Muscle layer of duodenum (tissue), 2 donors: ENCODE measurements around the gene HK1.
"Not testable (repeated sequence)": the region's sequence is repeated elsewhere in the genome, so short reads cannot be mapped to it uniquely, and the experiment has no call there.

Source experiments
- H3K27ac ChIP-seq: one replicate; pipeline ENCODE4 v1.7.0; 2013; ENCODE audit warnings: mild to moderate bottlenecking, low read length
- H3K27me3 ChIP-seq: one replicate; pipeline ENCODE4 v1.7.0; 2013; ENCODE audit warnings: low read depth, mild to moderate bottlenecking, control low read depth, low read length
- H3K36me3 ChIP-seq, 2 donors: one replicate each; pipeline ENCODE4 v1.7.0; 2013; ENCODE audit warnings: low read length in 2 of 2, control low read depth in 1 of 2, mild to moderate bottlenecking in 1 of 2; ENCODE audit not compliant: insufficient read depth in 2 of 2, control insufficient read depth in 1 of 2
- H3K4me1 ChIP-seq, 2 donors: one replicate each; pipeline ENCODE4 v1.7.0; 2013; ENCODE audit warnings: low read length in 2 of 2, mild to moderate bottlenecking in 2 of 2, control low read depth in 1 of 2, moderate library complexity in 1 of 2; ENCODE audit not compliant: insufficient read depth in 2 of 2, control insufficient read depth in 1 of 2
- H3K4me3 ChIP-seq, 2 donors: one replicate each; pipeline ENCODE4 v1.7.0; 2013; ENCODE audit warnings: low read length in 2 of 2, low read depth in 1 of 2, mild to moderate bottlenecking in 1 of 2
- H3K9me3 ChIP-seq, 2 donors: one replicate each; pipeline ENCODE4 v1.7.0; 2013; ENCODE audit warnings: low read length in 2 of 2, control low read depth in 1 of 2, mild to moderate bottlenecking in 1 of 2; ENCODE audit not compliant: control insufficient read depth in 1 of 2
- donor health status: healthy.

HK1 gene

DNA sequence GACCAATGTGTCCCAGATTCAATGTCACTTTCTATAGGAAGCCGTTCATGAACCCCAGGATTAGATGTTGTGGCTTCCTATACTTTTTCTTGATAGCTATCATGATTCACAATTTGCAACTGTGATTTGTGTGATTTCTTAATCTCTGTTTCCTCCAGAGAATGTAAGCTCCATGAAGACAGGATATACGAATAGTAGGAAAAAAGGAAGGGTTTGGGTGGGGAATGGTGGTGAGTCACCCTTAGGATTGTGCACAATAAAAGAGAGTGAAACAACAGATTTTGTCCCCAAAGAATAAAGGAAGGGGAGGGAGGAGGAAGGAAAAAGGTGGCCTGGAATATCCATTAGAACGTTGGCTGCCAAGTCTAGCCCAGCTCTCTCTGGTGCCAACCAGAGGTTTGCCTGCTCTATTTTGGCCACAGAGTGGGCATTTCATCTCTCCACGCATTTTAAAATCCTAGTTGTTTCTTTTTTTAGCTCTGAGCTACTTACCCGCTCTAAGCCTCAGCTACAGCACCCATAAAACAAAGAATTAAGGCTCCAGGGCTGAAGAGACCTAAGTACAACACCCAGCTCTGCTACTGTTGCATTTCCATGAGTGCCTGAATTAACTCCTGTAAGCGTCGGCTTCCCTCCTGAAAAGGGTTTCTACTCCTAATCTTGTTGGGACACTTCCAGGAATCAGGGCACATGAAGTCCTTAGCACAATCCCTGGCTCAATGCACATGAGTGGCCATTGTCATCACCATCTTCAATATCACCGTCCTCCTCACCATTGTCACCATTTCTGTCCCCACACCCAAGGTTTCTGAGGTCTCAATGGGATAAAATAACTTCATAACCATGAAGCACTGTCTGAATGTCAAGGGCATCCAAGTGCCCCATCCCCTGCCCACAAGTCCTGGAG lies 3.5 kb downstream of the HK1 start:
- H3K4me1 ChIP-seq: no peaks in the 10 kb centered on the region
- no peaks in the 10 kb centered on the region for H3K36me3 ChIP-seq
- no peaks in the 10 kb centered on the region for H3K9me3 ChIP-seq
- no peaks in the 10 kb centered on the region for H3K27me3 ChIP-seq
- no peak overlapping the region for H3K4me3 ChIP-seq
- H3K27ac ChIP-seq: no peak overlapping the region

DNA sequence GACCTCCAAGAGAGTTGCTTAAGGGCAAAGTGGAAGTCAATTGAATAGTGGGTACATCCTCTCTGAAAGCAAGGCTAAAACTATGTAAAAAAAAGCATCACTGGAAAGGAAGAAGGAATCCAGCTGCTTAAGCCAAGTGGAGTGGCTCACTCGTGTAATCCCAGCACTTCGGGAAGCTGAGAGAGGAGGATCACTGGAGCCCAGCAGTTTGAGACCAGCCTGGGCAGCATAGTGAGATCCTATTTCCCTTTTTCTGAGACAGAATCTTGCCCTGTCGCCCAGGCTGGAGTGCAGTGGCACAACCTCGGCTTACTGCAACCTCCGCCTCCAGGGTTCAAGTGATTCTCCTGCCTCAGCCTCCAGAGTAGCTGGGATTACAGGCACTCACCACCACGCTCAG lies 6.1 kb downstream of the HK1 start:
- H3K27me3 ChIP-seq, H3K9me3 ChIP-seq, H3K36me3 ChIP-seq, H3K4me1 ChIP-seq, H3K27ac ChIP-seq, H3K4me3 ChIP-seq: not testable (repeated sequence)

DNA sequence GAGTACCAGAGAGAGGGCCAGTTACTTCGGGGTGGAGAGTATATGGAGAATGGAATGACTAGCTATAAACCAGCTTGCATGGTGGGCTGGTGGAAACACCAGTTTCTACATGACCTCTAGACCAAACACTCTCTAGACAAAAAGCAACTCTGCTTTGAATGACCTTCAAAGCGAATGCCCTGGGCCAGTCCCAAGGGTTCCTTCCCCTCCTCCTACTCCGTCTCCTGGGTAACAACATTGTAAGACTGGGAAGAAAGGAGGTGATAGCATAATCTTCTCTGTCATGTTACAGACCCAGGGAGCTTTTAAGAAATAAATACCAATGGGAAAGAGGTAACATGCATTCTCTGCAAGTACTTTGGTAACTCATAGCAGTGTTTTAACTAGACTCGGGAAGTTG lies 7.4 kb downstream of the HK1 start:
- Histone ChIP-seq H3K9me3 (no peaks in the 10 kb centered on the region), H3K4me1 (no peaks in the 10 kb centered on the region), H3K36me3 (no peaks in the 10 kb centered on the region), H3K4me3 (no peak overlapping the region), H3K27me3 (no peaks in the 10 kb centered on the region), H3K27ac (no peak overlapping the region)

DNA sequence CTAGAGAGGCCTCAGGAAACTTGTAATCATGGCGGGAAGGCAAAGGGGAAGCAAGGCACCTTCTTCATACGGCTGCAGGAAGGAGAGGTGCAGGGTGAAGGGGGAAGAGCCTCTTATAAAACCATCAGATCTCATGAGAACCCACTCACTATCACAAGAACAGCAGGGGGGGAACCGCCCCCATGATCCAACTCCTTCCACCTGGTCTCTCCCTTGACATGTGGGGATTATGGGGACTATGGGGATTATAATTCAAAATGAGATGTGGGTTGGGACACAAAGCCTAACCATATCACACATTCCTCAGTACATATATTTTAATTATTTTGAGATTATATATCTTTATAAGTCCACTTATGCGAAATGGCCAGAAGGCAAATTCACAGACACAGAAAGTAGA lies 8.9 kb downstream of the HK1 start:
- Histone ChIP-seq H3K4me3 (no peak overlapping the region), H3K36me3 (no peaks in the 10 kb centered on the region), H3K4me1 (no peaks in the 10 kb centered on the region), H3K27me3 (no peaks in the 10 kb centered on the region), H3K9me3 (no peaks in the 10 kb centered on the region), H3K27ac (no peak overlapping the region)

DNA sequence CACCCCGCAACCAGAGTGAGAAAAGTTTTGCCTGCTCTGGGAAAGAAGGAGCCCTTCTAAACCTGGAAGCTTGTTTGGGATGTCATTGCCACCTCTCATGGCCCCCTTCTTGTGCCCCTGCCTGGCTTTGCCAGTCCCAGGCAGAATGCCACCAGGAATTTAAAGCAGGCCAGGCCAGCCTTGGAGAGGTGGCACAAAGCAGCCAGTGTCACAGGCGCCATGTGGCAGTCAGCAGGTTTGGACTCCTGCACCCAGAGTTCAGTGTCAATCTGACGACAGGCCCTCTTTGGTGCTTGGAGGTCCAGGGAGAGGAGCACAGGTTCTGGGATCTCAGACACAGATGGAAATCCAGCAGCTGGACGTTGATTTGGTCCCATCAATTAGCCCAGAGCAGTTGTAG lies 12.7 kb downstream of the HK1 start:
- no peak overlapping the region for H3K4me3 ChIP-seq
- no peaks in the 10 kb centered on the region for H3K9me3 ChIP-seq
- no peaks in the 10 kb centered on the region for H3K4me1 ChIP-seq
- H3K27ac ChIP-seq: no peak overlapping the region
- H3K27me3 ChIP-seq: no peaks in the 10 kb centered on the region
- no peaks in the 10 kb centered on the region for H3K36me3 ChIP-seq

DNA sequence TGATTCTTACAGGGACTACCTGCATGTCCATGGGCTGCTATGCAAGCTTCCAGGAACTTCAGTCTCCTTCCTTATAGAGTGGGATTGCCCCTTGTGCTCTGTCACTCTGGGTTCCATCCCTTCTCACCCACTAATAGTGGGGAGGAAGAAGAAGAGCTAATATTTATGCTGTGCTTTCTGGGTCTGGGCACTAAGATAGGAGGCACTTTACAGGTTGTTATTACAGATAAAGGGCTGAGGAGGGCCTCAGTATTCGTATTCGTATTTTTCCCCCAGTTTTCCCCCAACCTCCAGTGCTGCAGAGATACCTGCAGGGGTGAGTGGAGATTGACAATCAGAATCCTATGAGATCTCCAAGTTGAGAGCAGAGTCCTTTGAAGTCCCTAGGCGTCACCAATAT lies 14.2 kb downstream of the HK1 start:
- no peak overlapping the region for H3K4me3 ChIP-seq
- H3K9me3 ChIP-seq: no peaks in the 10 kb centered on the region
- H3K4me1 ChIP-seq: no peaks in the 10 kb centered on the region

DNA sequence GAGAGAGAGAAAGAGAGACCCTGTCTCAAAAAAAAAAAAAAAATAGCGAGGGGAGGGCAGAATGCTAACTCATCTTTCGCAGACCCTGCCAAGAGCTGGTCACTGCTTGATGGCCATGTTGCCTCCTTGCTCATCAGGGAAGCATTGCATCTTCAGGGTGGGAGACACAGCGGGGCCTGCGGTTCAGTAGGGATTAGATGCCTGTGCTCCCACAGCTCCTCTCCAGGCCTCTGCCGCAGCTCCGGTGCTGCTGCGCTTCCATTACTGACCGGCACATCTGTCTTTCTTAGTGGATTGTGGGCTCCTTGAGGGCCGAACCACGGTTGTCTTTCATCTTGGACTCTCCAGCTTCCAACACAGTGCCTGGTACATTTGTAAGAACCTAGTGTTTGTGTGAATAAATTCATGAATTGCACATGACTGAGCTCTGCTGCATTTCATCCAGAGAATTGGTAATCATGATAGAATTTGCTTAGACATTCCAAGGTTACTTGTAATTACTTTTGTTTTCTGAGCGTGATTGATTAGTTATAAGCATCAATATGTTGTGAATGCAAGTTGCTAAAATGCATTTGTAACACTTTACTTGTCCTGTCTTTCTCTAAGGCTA lies 16.8 kb downstream of the HK1 start:
- Histone ChIP-seq H3K4me3 (no peak overlapping the region), H3K27ac (no peak overlapping the region), H3K36me3 (no peaks in the 10 kb centered on the region), H3K27me3 (no peaks in the 10 kb centered on the region), H3K4me1 (no peaks in the 10 kb centered on the region), H3K9me3 (no peaks in the 10 kb centered on the region)

More for the DNA sequence above, 14.2 kb downstream of the HK1 start:
- H3K27me3 ChIP-seq: no peaks in the 10 kb centered on the region
- no peaks in the 10 kb centered on the region for H3K36me3 ChIP-seq
- no peak overlapping the region for H3K27ac ChIP-seq

DNA sequence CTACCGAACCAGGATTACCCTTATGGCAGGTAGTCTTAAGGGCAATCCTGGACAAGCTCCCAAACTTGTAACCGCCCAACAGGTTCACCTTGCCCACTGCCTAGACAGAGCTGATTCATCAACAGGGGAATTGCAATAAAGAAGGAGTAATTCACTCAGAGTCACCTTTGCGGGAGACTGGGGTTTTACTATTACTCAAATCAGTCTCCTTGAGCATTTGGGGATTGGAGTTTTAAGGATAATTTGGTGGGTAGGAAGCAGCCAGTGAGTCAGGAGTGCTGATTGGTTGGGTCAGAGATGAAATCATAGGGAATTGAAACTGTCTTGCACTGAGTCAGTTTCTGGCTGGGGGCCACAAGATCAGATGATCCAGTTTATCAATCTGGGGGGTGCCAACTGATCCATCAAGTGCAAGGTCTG lies 25.3 kb downstream of the HK1 start:
- Histone ChIP-seq H3K9me3 (no peaks in the 10 kb centered on the region), H3K27me3 (no peaks in the 10 kb centered on the region), H3K4me3 (no peak overlapping the region), H3K4me1 (no peaks in the 10 kb centered on the region), H3K36me3 (no peaks in the 10 kb centered on the region), H3K27ac (no peak overlapping the region)

DNA sequence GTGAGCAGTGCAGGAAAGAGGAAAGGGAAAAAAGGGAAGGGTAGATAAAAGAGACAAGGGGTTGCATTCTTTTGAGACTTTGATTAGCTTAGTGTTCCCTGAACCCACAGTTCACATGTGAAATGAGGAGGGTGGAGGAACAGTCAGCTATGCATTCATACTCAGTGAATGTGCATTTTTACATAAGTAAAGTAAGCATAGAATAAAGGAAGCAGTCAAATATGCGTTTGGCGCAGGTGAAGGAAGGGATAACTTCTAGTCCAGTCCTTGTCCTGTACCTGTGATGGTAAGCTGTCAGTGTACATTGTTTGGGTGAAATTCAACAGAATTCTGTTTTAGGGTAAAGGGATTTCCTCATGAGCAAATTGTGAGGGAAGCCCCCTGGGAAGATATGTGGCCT lies 28.1 kb downstream of the HK1 start:
- H3K36me3 ChIP-seq: no peaks in the 10 kb centered on the region
- H3K27ac ChIP-seq: no peak overlapping the region
- no peaks in the 10 kb centered on the region for H3K4me1 ChIP-seq
- H3K27me3 ChIP-seq: no peaks in the 10 kb centered on the region
- no peaks in the 10 kb centered on the region for H3K9me3 ChIP-seq
- H3K4me3 ChIP-seq: no peak overlapping the region

DNA sequence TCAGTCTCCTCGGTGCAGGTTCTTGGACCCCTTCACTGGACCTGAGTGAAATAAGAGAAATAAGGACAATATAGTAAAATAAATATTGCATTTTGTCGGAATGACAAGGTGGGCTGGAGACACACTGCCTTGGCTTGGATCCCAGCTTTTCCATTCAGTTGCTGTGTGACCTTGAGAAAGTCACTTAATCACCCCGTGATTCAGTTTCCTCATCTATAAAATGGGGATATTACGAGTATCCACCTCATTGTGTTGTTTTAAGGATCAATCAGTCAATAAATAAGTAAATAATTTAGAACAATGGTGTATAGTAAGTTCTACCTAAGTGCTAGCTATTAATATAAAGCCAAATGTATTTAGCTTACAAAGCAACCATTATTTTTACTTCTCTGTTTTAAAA lies 29.1 kb downstream of the HK1 start:
- Histone ChIP-seq H3K36me3 (no peaks in the 10 kb centered on the region), H3K4me3 (no peak overlapping the region)

DNA sequence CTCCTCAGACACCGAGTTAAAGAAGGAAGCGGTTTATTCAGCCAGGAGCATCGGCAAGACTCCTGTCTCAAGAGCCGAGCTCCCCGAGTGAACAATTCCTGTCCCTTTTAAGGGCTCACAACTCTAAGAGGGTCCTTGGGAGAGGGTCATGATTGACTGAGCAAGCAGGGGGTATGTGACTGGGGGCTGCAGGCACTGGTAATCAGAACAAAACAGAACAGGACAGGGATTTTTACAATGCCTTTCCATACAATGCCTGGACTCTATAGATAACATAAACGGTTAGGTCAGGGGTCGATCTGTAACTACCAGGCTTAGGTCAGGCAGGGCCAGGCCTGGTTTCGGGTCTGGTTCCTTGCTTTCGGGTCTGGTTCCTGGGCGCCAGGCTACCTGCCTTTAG lies 30.0 kb downstream of the HK1 start:
- not testable (repeated sequence) for H3K4me3 ChIP-seq, H3K36me3 ChIP-seq, H3K9me3 ChIP-seq, H3K27me3 ChIP-seq, H3K27ac ChIP-seq, H3K4me1 ChIP-seq

More for the DNA sequence above, 29.1 kb downstream of the HK1 start:
- Histone ChIP-seq H3K9me3 (no peaks in the 10 kb centered on the region), H3K27ac (no peak overlapping the region), H3K4me1 (no peaks in the 10 kb centered on the region), H3K27me3 (no peaks in the 10 kb centered on the region)

DNA sequence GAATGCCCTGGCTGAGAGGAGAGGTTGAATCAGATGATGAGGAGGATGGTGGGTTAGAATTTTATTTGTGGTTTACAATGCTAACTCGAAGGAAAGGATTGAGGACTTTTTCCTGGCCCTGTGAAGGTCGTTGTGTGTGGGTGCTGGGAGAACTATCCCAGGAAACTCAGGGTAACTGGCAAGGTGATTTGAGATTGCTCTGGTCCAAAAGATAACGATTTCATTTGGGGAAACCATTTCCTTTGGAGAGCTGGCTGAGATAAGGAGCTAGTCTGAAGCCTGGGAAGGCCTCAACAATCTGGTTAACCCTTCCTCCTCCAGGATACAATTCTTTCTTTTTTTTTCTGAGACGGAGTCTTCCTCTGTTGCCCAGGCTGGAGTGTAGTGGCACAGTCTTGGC lies 33.0 kb downstream of the HK1 start:
- Histone ChIP-seq H3K27me3 (no peaks in the 10 kb centered on the region), H3K4me3 (no peak overlapping the region), H3K4me1 (no peaks in the 10 kb centered on the region), H3K27ac (no peak overlapping the region), H3K36me3 (no peaks in the 10 kb centered on the region), H3K9me3 (no peaks in the 10 kb centered on the region)
